Loucy (cell line): Measurements from ENCODE around the gene MAPT.

Experiments
- H2AFZ ChIP-seq: fragments of 200-600 bp; sonication (generic); 2 replicates; pipeline ENCODE4 v1.6.0; 2016; ENCODE audit warnings: antibody characterized with exemption, mild to moderate bottlenecking, low read length, moderate library complexity
- H3F3A ChIP-seq: fragments of 200-600 bp; 2 replicates; pipeline ENCODE4 v1.6.0; 2016; ENCODE audit warnings: antibody characterized with exemption, low read depth, mild to moderate bottlenecking
- H3K27me3 ChIP-seq: fragments of 200-600 bp; sonication (generic); 2 replicates; pipeline ENCODE4 v1.6.1; 2014; ENCODE audit warnings: low read length, mild to moderate bottlenecking; ENCODE audit not compliant: insufficient read depth, poor library complexity, severe bottlenecking
- H3K36me3 ChIP-seq: fragments of 200-600 bp; sonication (generic); 2 replicates; pipeline ENCODE4 v1.6.1; 2016; ENCODE audit warnings: low read length; ENCODE audit not compliant: insufficient read depth
- H3K4me1 ChIP-seq: fragments of 200-600 bp; sonication (generic); 2 replicates; pipeline ENCODE4 v1.5.1; 2014; ENCODE audit warnings: low read length, mild to moderate bottlenecking; ENCODE audit not compliant: insufficient read depth, poor library complexity, severe bottlenecking
- H3K4me2 ChIP-seq: fragments of 200-600 bp; sonication (generic); 2 replicates; pipeline ENCODE4 v1.6.0; 2014; ENCODE audit warnings: antibody characterized with exemption, low read length, low read depth, mild to moderate bottlenecking; ENCODE audit not compliant: poor library complexity, severe bottlenecking
- H3K4me3 ChIP-seq: fragments of 200-600 bp; sonication (generic); 2 replicates; pipeline ENCODE4 v1.5.1; 2014; ENCODE audit warnings: low read length, mild to moderate bottlenecking, mixed read lengths; ENCODE audit not compliant: poor library complexity, severe bottlenecking
- H3K79me2 ChIP-seq: fragments of 200-600 bp; sonication (generic); 2 replicates; pipeline ENCODE4 v1.6.1; 2014; ENCODE audit warnings: low read length; ENCODE audit not compliant: insufficient read depth
- H3K9ac ChIP-seq: fragments of 200-600 bp; sonication (generic); 2 replicates; pipeline ENCODE4 v1.6.0; 2014; ENCODE audit warnings: mild to moderate bottlenecking, low read depth, low read length, moderate library complexity; ENCODE audit not compliant: poor library complexity, severe bottlenecking
- H3K9me2 ChIP-seq: fragments of 200-600 bp; sonication (generic); replicated peaks from 2 replicates; pipeline ENCODE4 v1.6.1; 2016; ENCODE audit warnings: low read depth, low read length, mixed read lengths
- H3K9me3 ChIP-seq: fragments of 200-600 bp; sonication (generic); 2 replicates; pipeline ENCODE4 v1.6.1; 2014; ENCODE audit warnings: mild to moderate bottlenecking, antibody characterized with exemption, low read length, low read depth; ENCODE audit not compliant: insufficient read depth
- H4K20me1 ChIP-seq: fragments of 200-600 bp; sonication (generic); 2 replicates; pipeline ENCODE4 v1.6.0; 2014; ENCODE audit warnings: antibody characterized with exemption, low read length, mild to moderate bottlenecking; ENCODE audit not compliant: insufficient read depth, poor library complexity, severe bottlenecking
- CTCF ChIP-seq: fragments of 200-600 bp; sonication (generic); conservative IDR thresholded peaks from 2 replicates; pipeline ENCODE4 v1.5.1; 2014; ENCODE audit warnings: mild to moderate bottlenecking, antibody characterized with exemption, low read length
- EZH2phosphoT487 ChIP-seq: fragments of 200-600 bp; IDR thresholded peaks from 2 replicates; pipeline ENCODE4 v1.6.1; 2018; ENCODE audit warnings: antibody characterized with exemption, mild to moderate bottlenecking, moderate library complexity, borderline replicate concordance

MAPT gene

GRCh38 chr17:45849536-45849990, 44.8 kb upstream of the MAPT start:
- Histone ChIP-seq H3K9me2 (no peaks in the 10 kb centered on the region), H3K9ac (no peak overlapping the region), H3K27me3 (no peaks in the 10 kb centered on the region)

GRCh38 chr17:45850011-45850410, 44.3 kb upstream of the MAPT start:
- TF ChIP-seq CTCF (no peak), EZH2phosphoT487 (no peak)
- H3K79me2 ChIP-seq = no peaks in the 10 kb centered on the region
- H3K4me2 ChIP-seq = no peak overlapping the region
- H3K4me3 ChIP-seq = no peak overlapping the region
- H3K27me3 ChIP-seq = no peaks in the 10 kb centered on the region
- H3K9me2 ChIP-seq = no peaks in the 10 kb centered on the region
- no peaks in the 10 kb centered on the region for H3K4me1 ChIP-seq
- H4K20me1 ChIP-seq = no peaks in the 10 kb centered on the region
- H3K9me3 ChIP-seq = no peaks in the 10 kb centered on the region
- no peak overlapping the region for H3K9ac ChIP-seq
- H3F3A ChIP-seq = no peaks in the 10 kb centered on the region
- no peaks in the 10 kb centered on the region for H3K36me3 ChIP-seq
- H2AFZ ChIP-seq = no peak overlapping the region

More at GRCh38 chr17:45849536-45849990, 44.8 kb upstream of the MAPT start:
- Histone ChIP-seq H3K36me3 (no peaks in the 10 kb centered on the region), H3F3A (no peaks in the 10 kb centered on the region), H3K4me2 (no peak overlapping the region), H2AFZ (no peak overlapping the region), H3K9me3 (no peaks in the 10 kb centered on the region), H3K4me1 (no peaks in the 10 kb centered on the region), H3K79me2 (no peaks in the 10 kb centered on the region), H4K20me1 (no peaks in the 10 kb centered on the region), H3K4me3 (no peak overlapping the region)
- TF ChIP-seq EZH2phosphoT487 (no peak), CTCF (no peak)

GRCh38 chr17:45850468-45850867, 43.9 kb upstream of the MAPT start:
- Histone ChIP-seq H4K20me1 (no peaks in the 10 kb centered on the region), H3K36me3 (no peaks in the 10 kb centered on the region), H3K9ac (no peak overlapping the region), H3F3A (no peaks in the 10 kb centered on the region), H3K4me1 (no peaks in the 10 kb centered on the region), H3K9me3 (no peaks in the 10 kb centered on the region), H3K4me3 (no peak overlapping the region), H2AFZ (no peak overlapping the region), H3K79me2 (no peaks in the 10 kb centered on the region), H3K4me2 (no peak overlapping the region), H3K27me3 (no peaks in the 10 kb centered on the region), H3K9me2 (no peaks in the 10 kb centered on the region)
- TF ChIP-seq EZH2phosphoT487 (no peak), CTCF (no peak)
